Smooth muscle cell (in vitro differentiated cells): ENCODE data around the gene CACNA2D3. TPM values are rescaled to one million over a fixed set of nuclear protein-coding genes. Genes with fewer than 3 reads are reported as not detected.

Source experiments
- DNase-seq: peaks from one replicate; lab custom pipeline; 2025; ENCODE audit not compliant: unreplicated experiment; lab: John Stamatoyannopoulos, UW
- H2AFZ ChIP-seq: fragments of 200-600 bp; sonication (generic); 2 replicates; pipeline ENCODE4 v1.6.0; 2016; ENCODE audit warnings: antibody characterized with exemption, low read depth, mild to moderate bottlenecking
- H3F3A ChIP-seq: fragments of 200-600 bp; sonication (generic); 2 replicates; pipeline ENCODE4 v1.6.0; 2017; ENCODE audit warnings: antibody characterized with exemption, low read depth
- H3K27ac ChIP-seq: fragments of 200-600 bp; sonication (generic); 2 replicates; pipeline ENCODE4 v1.5.1; 2016; ENCODE audit warnings: low read depth, mild to moderate bottlenecking
- H3K27me3 ChIP-seq: fragments of 200-600 bp; sonication (generic); 2 replicates; pipeline ENCODE4 v1.6.1; 2016; ENCODE audit warnings: low read depth, mild to moderate bottlenecking
- H3K36me3 ChIP-seq: fragments of 200-600 bp; sonication (generic); 2 replicates; pipeline ENCODE4 v1.5.1; 2016; ENCODE audit warnings: low read depth
- H3K4me1 ChIP-seq: fragments of 200-600 bp; sonication (generic); 2 replicates; pipeline ENCODE4 v1.5.1; 2016; ENCODE audit warnings: low read depth
- H3K4me2 ChIP-seq: fragments of 200-600 bp; sonication (generic); 2 replicates; pipeline ENCODE4 v1.6.0; 2016; ENCODE audit warnings: mild to moderate bottlenecking
- H3K4me3 ChIP-seq: fragments of 200-600 bp; sonication (generic); 2 replicates; pipeline ENCODE4 v1.5.1; 2016; ENCODE audit warnings: mild to moderate bottlenecking
- H3K79me2 ChIP-seq: fragments of 200-600 bp; sonication (generic); 2 replicates; pipeline ENCODE4 v1.6.0; 2016; ENCODE audit warnings: low read depth, mild to moderate bottlenecking
- H3K9ac ChIP-seq: fragments of 200-600 bp; sonication (generic); 2 replicates; pipeline ENCODE4 v1.6.0; 2016; ENCODE audit warnings: low read depth
- H3K9me3 ChIP-seq: fragments of 200-600 bp; sonication (generic); replicated peaks from 2 replicates; pipeline ENCODE4 v1.5.1; 2016; ENCODE audit warnings: low read depth
- H4K20me1 ChIP-seq: fragments of 200-600 bp; sonication (generic); 2 replicates; pipeline ENCODE4 v1.6.0; 2016; ENCODE audit warnings: low read depth
- CTCF ChIP-seq: fragments of 200-600 bp; sonication (generic); IDR thresholded peaks from 2 replicates; pipeline ENCODE4 v1.5.1; 2017; ENCODE audit warnings: borderline replicate concordance, mild to moderate bottlenecking, antibody characterized with exemption; ENCODE audit not compliant: insufficient read depth, poor library complexity, severe bottlenecking
- WGBS: methylation state at CpG from one replicate; pipeline ENCODE4 v1.1.7; 2016; ENCODE audit warnings: low lambda C conversion rate; 5-methylcytosine and 5-hydroxymethylcytosine counted together
- polyA plus RNA-seq: library from polyadenylated mRNA; unstranded; fragments of >200 nt; fragmentation: Nextera tagmentation; extraction: Ambion mirVana; gene quantifications from 2 replicates; pipeline ENCODE4 v1.2.1, GENCODE V29; 2016
- total RNA-seq: library from RNA; depleted of rRNA; stranded (reverse); fragments of >200 nt; gene quantifications from 2 replicates; pipeline ENCODE4 v1.2.3, GENCODE V29; 2014

Gene CACNA2D3
- total and polyA plus RNA-seq, 2 experiments from 2014 or later: 0.15 to 0.90 TPM

GRCh38 chr3:54337846-54338245 is 215.5 kb downstream of the CACNA2D3 start:
- Histone ChIP-seq H4K20me1 (no peaks in the 10 kb centered on the region), H3F3A (no peaks in the 10 kb centered on the region)
- WGBS: 73% methylated on average over 6 of the region's 6 CpGs

GRCh38 chr3:54339608-54340007 is 217.3 kb downstream of the CACNA2D3 start:
- Histone ChIP-seq H2AFZ (no peak overlapping the region), H3K79me2 (no peaks in the 10 kb centered on the region), H3F3A (no peaks in the 10 kb centered on the region), H4K20me1 (no peaks in the 10 kb centered on the region), H3K4me3 (no peak overlapping the region), H3K4me2 (no peak overlapping the region), H3K9ac (no peak overlapping the region), H3K9me3 (no peaks in the 10 kb centered on the region), H3K27ac (no peak overlapping the region), H3K36me3 (no peaks in the 10 kb centered on the region), H3K27me3 (peaks cover 17% of the 10 kb centered on the region), H3K4me1 (no peaks in the 10 kb centered on the region)
- no peak for TF ChIP-seq CTCF
- no peak for DNase-seq
- 59% methylated on average over 2 of the region's 2 CpGs for WGBS

More at GRCh38 chr3:54337846-54338245, 215.5 kb downstream of the CACNA2D3 start:
- no peaks in the 10 kb centered on the region for H3K4me1 ChIP-seq
- no peaks in the 10 kb centered on the region for H3K9me3 ChIP-seq
- H3K4me3 ChIP-seq: no peak overlapping the region
- no peak overlapping the region for H3K4me2 ChIP-seq
- H3K27me3 ChIP-seq: peaks cover 30% of the 10 kb centered on the region
- H3K27ac ChIP-seq: no peak overlapping the region
- no peaks in the 10 kb centered on the region for H3K36me3 ChIP-seq
- TF ChIP-seq CTCF: no peak
- no peak overlapping the region for H2AFZ ChIP-seq
- no peaks in the 10 kb centered on the region for H3K79me2 ChIP-seq
- no peak for DNase-seq
- H3K9ac ChIP-seq: no peak overlapping the region

- no peak for DNase-seq
- H3K9me3 ChIP-seq: no peaks in the 10 kb centered on the region
- TF ChIP-seq CTCF: no peak
- H4K20me1 ChIP-seq: no peaks in the 10 kb centered on the region
- WGBS: 95% methylated on average over 2 of the region's 2 CpGs
- no peak overlapping the region for H2AFZ ChIP-seq
- no peaks in the 10 kb centered on the region for H3K4me1 ChIP-seq
- no peak overlapping the region for H3K27ac ChIP-seq
- H3K9ac ChIP-seq: no peak overlapping the region
- H3K4me3 ChIP-seq: no peak overlapping the region
- H3K79me2 ChIP-seq: no peaks in the 10 kb centered on the region
- H3K4me2 ChIP-seq: no peak overlapping the region
- H3K27me3 ChIP-seq: peaks cover 17% of the 10 kb centered on the region
- H3K36me3 ChIP-seq: no peaks in the 10 kb centered on the region
- no peaks in the 10 kb centered on the region for H3F3A ChIP-seq
Measured at GRCh38 chr3:54341811-54342210, 219.5 kb downstream of the CACNA2D3 start.

GRCh38 chr3:54342676-54343075 is 220.3 kb downstream of the CACNA2D3 start:
- Histone ChIP-seq H3K4me2 (no peak overlapping the region), H3K27ac (no peak overlapping the region), H3K9ac (no peak overlapping the region), H3K36me3 (no peaks in the 10 kb centered on the region), H3K9me3 (no peaks in the 10 kb centered on the region), H2AFZ (no peak overlapping the region), H4K20me1 (no peaks in the 10 kb centered on the region), H3K27me3 (peaks cover 17% of the 10 kb centered on the region), H3K4me3 (no peak overlapping the region), H3F3A (no peaks in the 10 kb centered on the region), H3K79me2 (no peaks in the 10 kb centered on the region), H3K4me1 (no peaks in the 10 kb centered on the region)
- WGBS: 89% methylated on average over 9 of the region's 9 CpGs
- TF ChIP-seq CTCF: no peak
- DNase-seq: no peak
